Left ventricle myocardium superior (tissue), 1 donor: Measurements from ENCODE around the gene SERHL2. TPM values are rescaled to one million over a fixed set of nuclear protein-coding genes. Genes with fewer than 3 reads are reported as not detected.
A peak's percentile ranks its signal among the peaks of the same experiment; 100 is the strongest.

Experiments
- ATAC-seq: fragments of 200-7000 bp; cut with Tn5 transposase; one replicate; pipeline ENCODE4 v1.9.1; 2020; ENCODE audit warnings: mild to moderate bottlenecking, moderate library complexity
- DNase-seq: peaks from one replicate; pipeline ENCODE4 v3.0.0-alpha.2; 2020
- intact Hi-C: fragments of 100-400 bp; cut with micrococcal nuclease; formaldehyde crosslinking; loops from one replicate; pipeline ENCODE4 v1.11.0; 2022
- total RNA-seq: library from RNA; stranded (reverse); fragmentation: NEBNext Ultra II Directional; extraction: Animal tissue kit (Norgen Biotek cat#: 25700); gene quantifications from one replicate; pipeline ENCODE4 v1.2.1, GENCODE V29; 2021
- donor health status: DM: no; HTN: yes; CAD: no; lungs with severe emphysema.

The SERHL2 gene
- total RNA-seq, 1 donor from 2014 or later = 1.6 TPM

DNA sequence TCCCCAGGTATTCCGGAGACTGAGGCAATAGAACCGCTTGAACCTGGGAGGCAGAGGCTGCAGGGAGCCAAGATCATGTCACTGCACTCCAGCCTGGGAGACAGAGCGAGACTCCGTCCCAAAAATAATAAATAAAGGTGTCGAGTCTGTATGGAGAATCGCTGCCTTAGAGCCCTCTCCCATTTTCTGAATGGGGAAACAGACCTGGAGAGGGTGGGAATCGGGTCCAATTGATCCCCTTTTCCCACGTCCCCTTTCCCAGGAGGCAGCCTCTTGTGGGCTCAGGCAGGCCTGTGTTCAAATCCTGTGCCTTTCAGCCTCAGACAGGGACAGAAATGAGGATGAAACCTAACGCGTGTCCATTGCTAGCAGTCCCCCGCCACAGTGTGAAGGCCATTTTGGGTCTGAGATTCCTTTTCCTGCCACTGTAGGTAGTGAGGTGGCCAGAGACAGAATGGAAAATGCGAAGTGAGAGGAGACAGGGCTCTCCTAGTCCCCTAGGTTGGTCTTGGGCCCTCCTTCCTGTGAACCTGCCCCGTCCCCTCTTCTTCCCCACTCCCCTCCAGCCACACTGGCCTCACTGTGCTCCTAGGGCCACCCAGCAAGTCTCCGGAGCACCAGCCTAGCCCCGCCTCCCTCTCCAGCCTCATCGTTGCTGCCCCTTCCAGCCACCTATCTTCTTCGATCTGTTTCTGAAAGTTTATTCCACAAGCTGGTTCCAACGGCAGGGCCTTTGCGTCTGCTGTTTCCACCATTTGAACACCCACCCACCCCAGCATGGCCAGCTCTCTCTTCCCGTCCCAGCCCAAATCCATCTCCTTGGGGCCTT lies 63.6 kb downstream of the SERHL2 start:
- no peak for DNase-seq
- ATAC-seq = no peak
- intact Hi-C loops = no loop called here

- ATAC-seq (no peak), DNase-seq (no peak)
- intact Hi-C loops = no loop called here
These were observed 65.7 kb downstream of the SERHL2 start for GRCh38 chr22:42619261-42620063.

DNA sequence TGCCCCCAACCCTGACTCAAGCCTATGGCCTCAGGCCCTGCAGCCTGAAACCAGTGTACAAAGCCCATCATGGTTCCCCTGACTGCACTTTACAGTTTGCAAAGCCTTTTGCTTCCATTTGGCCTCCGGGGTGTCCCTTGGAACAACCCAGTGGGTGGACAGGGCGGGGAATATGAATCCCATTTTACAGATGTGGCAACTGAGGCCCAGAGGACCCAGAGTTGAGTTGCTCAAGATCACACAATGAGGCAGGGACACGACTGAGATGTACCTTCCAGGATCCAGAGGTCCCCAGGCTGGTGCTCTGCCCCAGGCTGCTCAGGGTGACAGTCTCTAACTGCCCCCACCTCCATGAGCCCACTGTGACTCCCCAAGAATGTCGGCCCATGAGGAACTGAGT lies 66.3 kb downstream of the SERHL2 start:
- intact Hi-C loops = no loop called here
- DNase-seq = no peak
- ATAC-seq = no peak

DNA sequence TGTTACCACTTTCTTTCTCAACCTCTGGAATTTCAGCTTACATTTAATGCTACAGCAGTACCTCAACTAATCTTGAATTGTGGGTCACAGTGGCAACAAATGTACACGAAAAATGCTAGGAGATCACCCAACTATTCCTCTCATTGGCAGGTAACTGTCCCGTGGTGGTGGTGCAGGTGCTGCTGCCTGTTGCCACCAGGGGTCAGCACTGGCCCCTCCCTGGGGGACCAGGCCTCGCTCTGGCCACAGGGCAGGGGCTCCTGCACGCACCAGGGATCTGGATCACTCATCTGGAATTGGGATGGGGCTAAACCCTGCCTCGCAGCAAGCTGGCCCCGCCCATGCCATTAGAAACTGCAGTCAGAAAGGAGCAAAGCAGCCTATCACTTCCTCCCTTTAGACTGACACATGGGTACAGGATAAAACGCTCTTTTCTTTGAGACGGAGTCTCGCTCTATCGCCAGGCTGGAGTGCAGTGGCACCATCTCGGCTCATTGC lies 67.8 kb downstream of the SERHL2 start:
- ATAC-seq = peak; percentile 66
- intact Hi-C loops = no loop called here

DNA sequence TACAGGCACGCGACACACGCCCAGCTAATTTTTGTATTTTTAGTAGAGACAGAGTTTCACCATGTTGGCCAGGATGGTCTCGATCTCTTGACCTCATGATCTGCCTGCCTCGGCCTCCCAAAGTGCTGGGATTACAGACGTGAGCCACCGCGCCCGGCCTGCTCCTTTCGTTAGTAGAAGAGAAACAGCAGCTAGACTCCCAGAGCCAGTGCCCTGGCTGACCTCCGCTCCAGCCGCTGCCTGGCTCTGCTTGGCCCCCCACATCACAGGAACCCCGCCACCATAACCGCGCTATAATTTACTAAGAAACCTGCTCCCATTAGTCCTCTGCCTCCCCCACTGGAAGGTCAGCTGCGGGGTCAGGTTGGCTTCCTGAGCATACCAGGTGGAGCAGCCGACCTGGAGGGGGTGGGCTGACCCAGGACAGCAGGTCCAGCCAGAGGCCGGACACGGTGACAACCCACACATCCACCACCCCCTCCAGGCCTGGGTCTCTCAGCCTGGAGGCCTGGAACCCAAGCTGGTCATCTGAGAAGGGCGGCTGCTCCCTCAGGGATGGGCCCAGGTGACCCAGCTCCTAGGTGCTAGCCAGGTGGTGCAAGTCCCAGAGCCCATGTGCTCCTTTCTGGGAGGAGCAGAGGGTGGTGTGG lies 68.4 kb downstream of the SERHL2 start:
- DNase-seq = no peak

More for the DNA sequence above, 67.8 kb downstream of the SERHL2 start:
- peak; percentile 81 for DNase-seq

DNA sequence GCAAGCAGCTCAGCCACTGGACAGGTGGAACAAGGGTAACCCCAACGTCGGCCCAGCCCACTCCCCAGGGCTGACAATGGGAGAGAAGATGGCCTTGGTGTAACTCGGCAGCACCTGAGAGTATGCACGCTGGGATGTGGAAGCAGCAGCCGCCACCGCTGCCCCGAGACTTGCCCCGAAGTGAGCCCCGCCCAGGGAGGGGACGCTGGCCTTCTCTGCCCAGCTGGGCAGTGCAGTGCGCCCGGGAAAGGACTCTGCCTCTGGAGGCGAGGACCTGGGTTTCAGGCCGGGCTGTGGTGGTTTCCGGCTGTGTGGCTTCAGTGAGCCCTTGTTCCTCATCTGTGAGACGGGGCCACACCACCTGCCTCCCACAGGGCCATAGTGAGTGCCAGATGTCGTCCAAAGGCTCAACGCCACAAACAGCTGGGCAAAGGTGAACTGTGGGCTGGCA lies 69.6 kb downstream of the SERHL2 start:
- ATAC-seq (no peak), DNase-seq (no peak)
- intact Hi-C loops = no loop called here

More for the DNA sequence above, 68.4 kb downstream of the SERHL2 start:
- intact Hi-C loops = no loop called here
- no peak for ATAC-seq

Other genes with a start within 250 kb of the SERHL2 start
- 2.0 TPM for gene NFAM1, start 121.6 kb upstream of the SERHL2 start, total RNA-seq
- 16.0 TPM for gene RRP7A, start 34.2 kb upstream of the SERHL2 start, total RNA-seq
- gene POLDIP3, start 60.9 kb downstream of the SERHL2 start, total RNA-seq = 39.4 TPM
- 0.55 TPM for gene ATP5MGL, start 86.6 kb downstream of the SERHL2 start, total RNA-seq
- 283 TPM for gene CYB5R3, start 95.4 kb downstream of the SERHL2 start, total RNA-seq
- 81.7 TPM for gene A4GALT, start 166.9 kb downstream of the SERHL2 start, total RNA-seq